Cortex of kidney (tissue), 1 donor: Measurements from ENCODE around the gene APMAP.
"Not testable (repeated sequence)": the region's sequence is repeated elsewhere in the genome, so short reads cannot be mapped to it uniquely, and the experiment has no call there.

Source experiments
- DNase-seq: peaks from one replicate; lab custom pipeline; 2025; lab: John Stamatoyannopoulos, UW

APMAP gene

DNA sequence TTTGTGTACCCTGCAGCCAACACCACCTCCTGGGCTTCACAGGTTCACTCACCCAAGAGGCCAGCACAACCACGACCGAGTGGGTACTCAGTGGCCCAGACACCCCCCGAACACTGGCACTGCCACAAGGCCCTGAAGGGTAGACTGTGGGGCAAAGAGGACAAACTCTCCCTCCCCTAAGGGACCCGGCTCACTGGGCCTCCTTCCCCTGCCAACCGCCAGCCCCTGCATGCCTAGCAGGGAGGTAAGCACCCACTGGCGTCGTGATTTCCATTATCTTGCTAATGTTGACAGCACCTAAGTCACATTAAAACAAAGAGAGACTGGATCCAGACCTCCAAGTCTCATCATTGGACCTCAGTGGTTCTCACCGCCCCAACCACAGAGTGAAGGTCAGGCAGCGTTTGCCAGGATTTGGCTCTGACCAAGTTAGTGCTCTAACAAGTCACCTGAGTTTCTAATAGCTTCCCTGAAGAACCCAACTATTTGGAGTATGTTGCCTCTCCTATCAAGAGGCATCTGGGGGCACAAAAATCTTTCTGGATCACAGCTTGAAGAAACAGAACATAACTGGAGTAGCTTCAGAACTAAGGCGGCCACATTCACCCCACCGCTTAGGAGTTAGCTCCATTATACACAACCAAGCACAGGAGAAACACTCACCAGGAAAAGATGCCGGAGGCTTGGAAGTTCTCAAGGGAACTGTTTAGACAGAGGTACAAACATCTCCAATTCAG lies 14.0 kb upstream of the APMAP start:
- no peak for DNase-seq

DNA sequence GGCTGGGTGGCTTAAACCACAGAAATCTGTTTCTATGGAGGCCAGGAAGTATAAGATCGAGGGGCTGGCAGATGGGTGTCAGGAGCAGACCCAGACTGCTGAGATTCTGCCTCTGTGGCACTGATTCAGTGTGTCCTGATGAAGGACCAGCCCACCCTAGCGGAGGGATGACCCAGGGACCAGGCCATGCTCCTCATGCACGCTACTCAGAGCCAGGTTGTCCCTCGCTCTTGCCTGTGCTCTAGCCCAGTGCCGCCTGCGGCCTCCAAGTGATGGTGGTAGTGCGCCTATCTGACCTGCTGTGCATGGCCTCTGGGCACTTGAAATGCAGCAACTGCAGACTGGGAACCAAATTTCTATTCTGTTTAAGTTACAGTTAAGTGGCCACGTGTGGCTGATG lies 13.1 kb upstream of the APMAP start:
- no peak for DNase-seq

DNA sequence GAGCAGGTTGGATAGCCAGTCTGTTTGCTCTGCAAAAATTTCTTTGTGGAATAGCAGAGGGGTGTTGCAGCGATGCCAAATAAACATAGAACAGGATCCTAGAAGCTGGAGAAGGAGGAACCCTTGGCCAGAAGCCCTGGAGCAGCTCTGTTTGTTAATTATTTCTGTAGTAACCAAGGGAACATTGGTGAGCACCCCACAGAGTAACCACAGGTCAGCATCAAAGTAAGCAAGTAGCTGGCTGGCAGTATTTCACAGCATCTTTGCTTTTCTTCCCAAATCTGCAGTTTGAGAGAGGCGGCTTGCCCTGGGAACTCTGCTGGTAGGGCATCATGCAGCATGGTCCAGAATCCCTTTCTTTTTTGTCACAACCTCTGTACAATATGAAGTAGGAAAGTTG lies 12.7 kb upstream of the APMAP start:
- no peak for DNase-seq

DNA sequence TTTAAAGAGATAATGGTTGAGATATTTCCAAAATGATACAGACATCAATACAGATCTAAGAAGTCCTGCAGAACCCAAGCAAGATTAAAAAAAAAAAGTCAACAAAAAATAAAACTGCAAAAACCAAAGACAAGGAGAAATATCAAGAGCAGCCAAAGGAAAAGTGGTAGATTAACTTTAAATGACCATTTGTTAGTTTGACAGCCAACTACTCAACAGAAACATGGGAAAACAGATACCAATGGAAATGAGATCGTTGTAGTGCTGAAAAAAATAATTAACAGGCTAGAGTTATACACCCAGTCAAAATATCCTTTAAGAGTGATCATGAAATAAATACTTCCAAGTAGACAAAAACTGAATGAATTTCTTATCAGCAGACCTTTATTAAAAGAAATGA lies 10.5 kb upstream of the APMAP start:
- DNase-seq = no peak

DNA sequence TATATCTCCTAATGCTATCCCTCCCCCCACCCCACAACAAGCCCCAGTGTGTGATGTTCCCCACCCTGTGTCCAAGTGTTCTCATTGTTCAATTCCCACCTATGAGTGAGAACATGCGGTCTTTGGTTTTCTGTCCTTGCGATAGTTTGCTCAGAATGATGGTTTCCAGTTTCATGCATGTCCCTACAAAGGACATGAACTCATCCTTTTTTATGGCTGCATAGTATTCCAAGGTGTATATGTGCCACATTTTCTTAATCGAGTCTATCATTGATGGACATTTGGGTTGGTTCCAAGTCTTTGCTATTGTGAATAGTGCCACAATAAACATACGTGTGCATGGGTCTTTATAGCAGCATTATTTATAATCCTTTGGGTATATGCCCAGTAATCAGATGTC lies 8.8 kb upstream of the APMAP start:
- not testable (repeated sequence) for DNase-seq

DNA sequence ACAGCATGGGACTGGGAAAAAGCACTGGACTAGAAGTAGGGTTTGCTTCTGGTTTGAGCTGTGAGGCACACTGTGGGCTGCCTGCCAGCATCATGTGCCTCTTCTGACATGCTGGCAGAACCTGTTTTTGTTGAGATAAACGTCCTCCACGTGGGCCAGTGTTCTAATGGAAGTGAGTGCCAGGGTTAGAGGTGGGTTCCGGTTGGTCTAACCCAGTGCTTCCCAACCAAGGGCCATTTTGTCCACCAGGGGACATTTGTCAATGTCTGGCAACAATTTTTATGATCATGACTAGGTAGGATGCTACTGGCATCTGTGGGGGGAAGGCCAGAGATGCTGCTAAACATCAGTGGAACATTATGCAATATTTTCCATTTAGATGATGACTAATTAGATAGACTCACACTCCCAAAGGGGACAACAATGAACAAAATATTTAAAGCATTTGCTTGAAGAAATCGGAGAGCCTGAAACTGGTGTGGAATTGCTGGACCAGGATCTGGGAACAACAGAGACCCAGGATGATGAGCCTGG lies 7.8 kb upstream of the APMAP start:
- no peak for DNase-seq

DNA sequence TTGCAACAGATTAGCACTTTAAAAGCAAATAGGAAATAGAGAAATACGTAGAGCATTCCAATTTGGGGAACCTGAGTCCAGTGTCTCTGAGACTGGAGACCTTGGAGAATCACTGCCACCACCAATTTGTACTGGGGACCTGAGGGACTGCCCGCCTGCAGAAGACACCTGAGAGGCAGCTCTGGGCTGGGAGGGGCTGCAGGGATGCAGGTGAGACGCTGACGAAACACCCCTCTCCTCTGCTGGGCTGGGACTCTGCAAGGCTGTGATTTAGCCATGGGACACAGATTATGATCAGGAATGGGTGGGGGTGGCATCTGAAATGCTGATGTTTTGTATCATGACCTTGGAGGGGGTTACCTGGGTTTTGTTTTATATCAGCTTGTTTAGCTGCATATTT lies 7.0 kb upstream of the APMAP start:
- DNase-seq = no peak

DNA sequence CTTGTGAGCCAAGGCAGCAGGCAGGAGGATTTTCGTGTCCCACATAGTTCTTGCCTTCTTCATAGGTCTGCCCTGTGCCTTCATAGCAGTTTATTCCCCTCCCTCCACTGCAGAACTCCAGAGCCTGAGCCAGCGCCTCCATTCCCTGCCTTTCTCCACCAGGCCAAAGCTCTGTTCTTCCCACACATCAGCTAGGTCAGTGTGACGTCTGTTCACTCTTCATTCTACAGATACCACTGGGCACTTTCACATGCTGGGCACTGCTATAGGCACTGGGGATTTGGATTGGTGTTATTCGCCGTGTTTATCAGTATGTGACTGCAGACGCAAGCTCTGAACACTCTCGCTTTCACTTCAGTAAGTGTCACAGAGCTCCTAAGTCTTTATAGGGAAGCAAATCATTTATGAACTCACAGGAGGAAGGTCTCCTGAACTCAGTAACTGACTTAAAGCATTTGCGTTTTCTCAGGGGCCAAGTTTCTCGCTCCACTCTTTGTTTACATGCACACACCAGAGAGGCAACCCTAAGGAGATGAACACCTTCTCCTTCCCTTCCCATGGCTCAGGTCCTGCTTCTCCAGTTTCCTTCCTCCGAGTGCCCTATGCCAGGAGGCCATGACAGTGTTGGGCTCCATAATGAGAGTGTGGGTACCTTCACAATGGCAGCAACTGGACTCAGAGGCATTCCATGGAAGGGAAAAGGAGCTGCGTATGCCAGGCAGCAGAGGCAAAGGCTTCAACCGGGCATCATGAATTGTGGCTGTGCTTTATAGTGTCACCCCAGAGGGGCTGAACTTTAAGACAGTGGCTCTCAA lies 6.3 kb upstream of the APMAP start:
- no peak for DNase-seq

DNA sequence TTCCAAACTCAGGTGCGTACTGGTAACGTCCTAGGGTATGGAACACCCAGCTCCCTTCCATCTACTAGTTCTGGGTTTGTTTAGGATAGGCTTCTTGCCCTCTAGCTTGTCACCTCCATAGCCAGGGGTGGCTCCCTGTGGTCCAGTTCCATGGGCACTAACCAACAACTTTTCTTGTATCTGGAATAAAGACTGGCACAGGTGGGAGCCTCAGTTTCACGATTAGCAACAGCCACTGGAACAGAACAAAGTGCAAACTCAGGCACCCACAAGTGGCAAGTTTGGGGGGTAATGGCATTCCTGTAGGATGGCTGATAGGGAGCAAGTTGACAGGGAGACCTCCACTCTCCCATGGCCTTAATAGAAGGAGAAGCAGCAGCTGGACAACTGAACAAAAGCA lies 5.6 kb upstream of the APMAP start:
- no peak for DNase-seq

DNA sequence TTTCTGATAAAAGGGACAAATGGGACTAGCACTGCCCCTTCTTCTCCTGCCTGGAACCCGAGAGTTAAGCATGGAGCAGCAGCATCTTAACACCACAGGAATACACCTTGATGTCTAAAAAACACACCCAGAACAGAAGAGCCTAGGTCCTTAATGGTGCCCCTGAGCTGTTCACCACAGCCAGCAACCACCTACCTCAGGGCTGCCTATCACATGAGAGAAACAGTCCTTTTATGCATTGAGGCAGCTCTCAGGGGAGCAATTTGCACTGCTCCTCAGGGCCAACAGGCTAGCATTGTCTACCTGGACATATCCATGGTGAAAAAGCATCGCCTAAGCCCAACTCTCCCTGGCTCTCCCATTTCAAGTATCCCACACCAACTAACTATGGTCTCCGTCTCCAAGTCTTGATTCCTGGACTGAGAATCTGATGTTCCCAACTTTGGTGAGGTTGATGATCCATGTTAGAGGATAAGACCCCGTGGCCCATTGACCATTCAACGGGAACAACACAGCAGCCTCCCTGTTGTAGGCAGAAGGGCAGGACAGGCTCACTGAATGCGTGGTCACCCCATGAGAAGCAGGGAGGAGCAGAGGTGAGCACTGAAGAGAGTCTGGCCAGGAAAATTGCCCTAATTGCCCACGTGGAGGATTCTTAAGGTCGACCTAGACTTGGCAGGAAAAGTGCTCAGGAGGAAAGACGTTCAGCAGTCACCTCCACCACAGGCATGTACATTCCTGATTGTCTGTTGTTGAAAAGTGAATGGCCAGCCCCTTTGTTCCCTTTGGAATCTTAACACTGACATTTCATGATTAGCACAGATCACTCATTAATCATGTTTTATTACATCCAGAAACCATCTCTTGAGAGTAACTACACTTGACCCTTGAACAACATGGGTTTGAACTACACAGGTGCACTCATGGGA lies 4.2 kb upstream of the APMAP start:
- no peak for DNase-seq

DNA sequence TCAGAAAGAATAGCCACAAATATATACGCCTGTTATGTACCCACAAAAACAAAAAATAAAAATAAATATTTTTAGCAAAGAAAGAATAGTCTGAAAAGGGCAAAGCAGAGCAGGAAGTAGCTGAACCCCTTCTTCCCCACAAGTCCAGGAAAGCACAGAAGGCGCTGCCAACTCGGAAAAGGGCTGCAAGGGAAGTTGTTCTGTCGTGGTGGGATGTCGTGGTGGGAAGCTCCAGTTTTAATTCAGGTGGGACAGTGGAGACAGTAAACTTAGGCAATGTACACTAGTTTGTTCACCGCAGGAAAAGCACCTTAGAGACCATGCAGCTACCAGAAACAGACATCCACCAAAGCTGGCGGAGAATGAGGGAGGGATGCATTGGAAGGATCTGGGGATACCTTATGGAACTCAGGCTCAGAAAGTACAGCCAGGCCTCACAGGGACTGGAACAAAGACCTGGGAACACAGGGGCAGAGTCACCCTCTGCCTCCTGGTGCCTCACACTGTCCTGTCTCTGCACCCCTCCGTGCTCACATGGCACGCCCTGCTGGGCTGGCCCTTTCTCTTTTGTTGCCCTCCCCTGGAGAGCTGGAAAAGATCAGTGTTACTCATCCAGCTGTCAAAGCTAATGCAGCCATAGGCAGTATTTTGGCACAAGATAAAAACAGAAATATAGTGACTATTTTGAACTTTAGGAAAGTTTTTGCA lies 3.3 kb upstream of the APMAP start:
- no peak for DNase-seq

DNA sequence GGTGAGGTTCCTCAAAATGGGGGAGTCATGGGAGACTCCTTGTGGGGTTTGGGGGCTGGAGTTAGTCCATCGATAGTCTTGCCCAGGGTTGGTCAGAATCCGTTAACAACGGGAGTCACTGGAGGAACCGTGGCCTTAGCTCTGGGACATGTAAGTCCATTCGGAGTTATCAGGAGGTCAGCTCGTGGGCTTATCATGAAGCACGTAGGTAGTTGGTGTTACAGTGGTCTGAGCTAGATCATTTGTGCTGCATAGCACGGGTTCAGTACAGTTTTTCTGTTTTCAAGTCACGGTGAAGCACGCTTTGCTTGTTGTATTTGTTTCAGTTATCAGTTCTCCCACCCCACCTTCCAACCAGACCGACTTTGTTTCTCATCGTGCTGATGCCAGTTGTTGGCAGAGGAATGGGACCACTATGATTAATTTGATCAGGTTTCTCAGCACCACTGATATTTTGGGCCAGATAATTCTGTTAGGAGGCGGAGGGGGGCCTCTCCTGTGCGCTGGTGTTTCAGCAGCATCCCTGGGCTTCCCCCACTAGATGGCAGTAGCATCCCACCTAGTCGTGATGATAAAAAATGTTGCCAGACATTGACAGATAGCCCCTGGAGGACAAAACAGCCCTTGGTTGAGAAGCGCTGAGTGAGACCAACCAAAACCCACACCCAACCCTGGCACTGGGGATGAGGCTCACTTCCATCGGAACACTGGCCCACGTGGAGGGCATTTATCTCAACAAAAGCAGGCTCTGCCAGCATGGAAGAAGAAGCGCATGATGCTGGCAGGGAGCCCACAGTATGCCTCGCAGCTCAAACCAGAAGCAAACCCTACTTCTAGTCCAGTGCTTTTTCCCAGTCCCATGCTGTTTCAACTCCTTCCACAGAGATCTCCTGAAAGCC lies 2.2 kb upstream of the APMAP start:
- DNase-seq = no peak

DNA sequence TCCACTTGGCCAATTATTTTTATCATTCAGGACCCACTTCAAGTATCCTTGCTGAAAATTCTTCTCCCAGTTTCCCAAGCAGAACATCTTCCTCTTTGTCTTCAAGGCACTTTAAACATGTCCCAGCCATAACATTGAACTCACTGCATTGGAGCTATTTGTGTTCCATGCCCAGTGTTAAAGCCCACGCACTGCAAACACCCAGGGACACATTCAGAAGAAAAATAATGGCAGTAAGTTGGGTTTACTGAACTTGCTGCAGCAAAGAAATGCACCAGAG lies 1.6 kb upstream of the APMAP start:
- no peak for DNase-seq

DNA sequence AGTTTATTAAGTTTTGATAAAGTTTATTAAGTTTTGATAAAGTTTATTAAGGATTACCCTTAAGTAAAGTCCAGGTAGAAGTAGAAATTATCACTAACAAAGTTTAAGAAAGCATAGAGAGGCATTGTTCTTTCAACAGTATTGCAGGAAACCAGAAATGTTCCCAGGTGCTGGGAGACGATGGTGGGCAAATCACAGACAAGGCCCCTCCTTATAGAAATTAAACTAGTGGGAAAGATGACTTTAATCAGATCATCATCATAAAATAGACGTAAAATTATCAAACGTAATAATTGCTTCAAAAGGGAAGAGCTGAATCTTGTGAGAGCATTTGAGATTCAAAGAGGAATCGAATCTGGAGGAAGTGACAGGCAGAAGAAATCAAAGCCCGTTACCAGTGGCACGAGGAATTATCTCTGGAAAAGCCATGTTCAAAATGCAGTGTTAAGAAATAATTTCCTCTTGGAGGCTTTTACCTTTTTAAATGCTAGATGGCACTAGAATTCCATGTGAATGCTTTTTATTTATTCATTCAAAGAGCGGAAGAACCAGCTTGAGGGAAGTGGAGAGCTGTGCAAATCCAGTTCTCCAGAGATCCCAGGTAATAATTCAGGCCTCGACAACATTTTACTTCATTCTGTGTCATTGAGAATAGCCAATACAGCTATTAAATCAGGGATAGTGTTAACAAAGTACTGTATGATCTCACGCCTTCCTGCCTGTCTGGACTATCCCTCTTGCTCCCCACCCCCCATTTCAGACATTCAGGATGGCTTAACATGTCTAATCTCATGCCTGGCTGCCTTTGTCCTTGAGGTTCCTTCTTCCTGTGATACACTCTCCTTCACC lies 1.0 kb upstream of the APMAP start:
- DNase-seq = no peak

DNA sequence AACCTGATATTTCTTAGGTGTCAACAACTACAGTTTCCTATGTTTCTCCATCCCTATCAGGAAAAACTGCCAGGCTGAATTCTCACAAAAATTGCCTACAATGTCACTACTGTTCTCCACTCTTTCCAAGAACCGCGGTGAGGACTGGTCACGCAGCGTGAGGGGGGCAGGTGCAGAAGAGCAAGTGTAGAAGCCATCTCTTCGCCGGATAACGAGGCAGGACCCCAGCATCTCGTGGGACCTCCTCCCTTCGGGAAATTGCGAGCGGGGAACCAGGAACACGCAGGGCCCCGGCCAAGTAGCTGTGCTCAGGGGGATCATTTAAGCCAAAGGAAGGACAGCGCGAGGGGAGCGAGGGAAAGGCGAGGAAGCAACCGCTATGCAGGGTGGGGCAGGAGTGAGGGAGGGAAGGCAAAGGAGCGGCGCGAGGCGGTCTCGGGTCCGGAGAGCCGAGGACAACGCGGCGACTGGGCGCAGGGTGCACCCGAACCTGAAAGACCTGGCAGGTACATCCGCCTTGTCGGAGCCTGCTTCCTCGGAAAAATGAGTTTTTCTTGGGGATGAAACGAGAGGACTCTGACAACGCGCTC lies 559 bp downstream of the APMAP start:
- no peak for DNase-seq

DNA sequence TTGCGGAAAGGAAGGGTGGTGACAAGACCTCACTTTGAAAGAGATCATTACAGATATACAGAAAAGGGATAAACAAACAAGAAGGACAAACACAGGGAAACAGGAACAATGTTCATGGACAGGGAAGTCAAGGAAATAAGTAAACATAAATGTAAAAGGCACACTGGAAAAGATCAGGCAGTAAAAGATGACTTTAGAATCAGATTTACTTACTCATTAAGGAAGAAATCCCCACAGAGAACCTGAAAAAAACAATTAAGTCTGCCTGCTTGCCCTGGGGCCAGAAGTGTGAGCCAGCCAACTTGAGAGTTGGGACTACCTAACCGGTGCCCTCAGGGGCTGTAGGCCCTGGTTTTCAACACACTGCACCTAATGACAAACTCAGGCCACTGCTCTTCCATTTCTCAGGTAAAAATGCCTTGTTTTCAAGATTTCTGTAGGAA lies 1.7 kb downstream of the APMAP start:
- DNase-seq = no peak

DNA sequence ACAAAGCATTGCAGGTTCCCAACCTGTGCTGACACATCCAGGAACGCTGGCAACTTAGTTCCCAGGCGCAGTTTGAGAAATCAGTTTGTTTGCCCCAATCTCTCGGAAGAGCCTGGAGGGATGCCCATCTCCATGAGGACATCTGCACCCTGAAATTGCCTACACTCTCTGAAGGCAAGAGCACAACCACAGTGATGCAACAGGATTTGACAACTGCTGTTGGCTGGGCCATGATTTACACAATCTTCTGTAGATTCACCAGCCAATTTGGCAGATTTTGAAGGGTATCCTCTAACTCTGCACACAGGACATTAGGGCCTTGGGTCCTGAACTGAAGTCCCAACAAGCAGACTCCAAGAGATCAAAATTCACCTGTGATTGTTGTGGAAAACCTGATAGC lies 3.4 kb downstream of the APMAP start:
- DNase-seq = no peak

DNA sequence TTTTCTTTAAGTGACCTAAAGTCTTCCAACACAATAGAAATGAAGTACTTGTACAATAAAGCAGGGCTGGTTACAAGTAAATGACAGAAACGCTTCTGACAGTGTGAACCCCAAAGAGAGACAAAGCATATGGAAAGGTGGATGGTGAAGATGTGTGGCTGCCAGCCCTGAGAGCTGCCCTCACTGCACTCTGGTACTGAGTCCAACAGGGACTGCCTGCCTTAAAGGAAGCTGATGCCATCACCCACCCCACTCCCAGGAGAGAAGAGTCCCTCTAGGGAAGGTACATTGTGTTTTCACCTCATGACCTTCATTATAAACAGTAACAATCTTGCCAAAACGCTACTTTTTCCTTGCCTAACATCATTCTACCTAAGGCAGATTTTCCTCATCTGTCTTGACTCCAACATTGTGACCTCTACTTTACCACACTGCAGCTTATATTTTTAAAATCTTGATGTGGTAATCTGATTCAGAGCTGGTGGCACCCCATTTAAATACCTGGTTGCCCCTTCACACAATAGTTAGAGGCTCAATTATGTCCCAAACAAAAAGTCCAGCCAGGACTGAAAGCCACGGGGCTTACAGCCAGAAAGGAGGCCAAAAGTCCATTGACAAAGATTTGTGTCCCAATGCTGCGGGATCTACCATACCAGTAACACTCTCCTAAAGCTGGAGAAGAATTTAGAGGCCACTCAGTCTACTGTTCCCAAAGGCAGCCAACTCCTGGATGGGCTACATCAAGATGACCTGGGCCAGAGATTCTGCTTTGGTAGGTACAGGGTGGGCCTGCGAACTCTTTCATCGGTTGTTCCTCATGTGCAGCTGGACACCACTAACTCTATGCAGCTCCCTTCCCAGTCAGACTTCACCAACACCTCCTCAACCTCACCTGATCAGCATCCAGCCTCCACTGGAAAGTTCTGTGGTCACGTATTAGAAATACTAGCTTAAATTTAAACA lies 4.4 kb downstream of the APMAP start:
- DNase-seq = no peak
